ENCODE measurements around the gene RAI1. TPM values are rescaled to one million over a fixed set of nuclear protein-coding genes. Genes with fewer than 3 reads are reported as not detected.

RAI1 gene
- total RNA-seq, 2 experiments from 2014 or later, result 25.0 to 25.5 TPM

GRCh38 chr17:17701658-17702057 is 20.4 kb downstream of the RAI1 start:
- POLR2A ChIA-PET, result no interaction called here
- ATAC-seq (ENCODE audit: low read depth) (no peak), DNase-seq (no peak)
- H3K27ac Mint-ChIP-seq, result no peak overlapping the region
- no peaks in the 10 kb centered on the region for H3K27me3 Mint-ChIP-seq
- H3K4me1 Mint-ChIP-seq, result peaks cover 12% of the 10 kb centered on the region
- no peaks in the 10 kb centered on the region for H3K9me3 Mint-ChIP-seq
- H3K36me3 Mint-ChIP-seq, result peaks cover 6% of the 10 kb centered on the region
- H3K4me3 Mint-ChIP-seq, result no peak overlapping the region

GRCh38 chr17:17702449-17703139 is 21.3 kb downstream of the RAI1 start:
- Mint-ChIP-seq H3K4me3 (no peak overlapping the region), H3K9me3 (no peaks in the 10 kb centered on the region), H3K4me1 (peaks cover 8% of the 10 kb centered on the region), H3K36me3 (peaks cover 6% of the 10 kb centered on the region), H3K27ac (no peak overlapping the region), H3K27me3 (no peaks in the 10 kb centered on the region)
- ATAC-seq (ENCODE audit: low read depth) (no peak), DNase-seq (no peak)
- POLR2A ChIA-PET, result interaction anchor here (1.4 kb wide), 1 partner anchor 10 kb away, joined by 4 read pairs; no protein-coding TSS in a partner anchor

DNA sequence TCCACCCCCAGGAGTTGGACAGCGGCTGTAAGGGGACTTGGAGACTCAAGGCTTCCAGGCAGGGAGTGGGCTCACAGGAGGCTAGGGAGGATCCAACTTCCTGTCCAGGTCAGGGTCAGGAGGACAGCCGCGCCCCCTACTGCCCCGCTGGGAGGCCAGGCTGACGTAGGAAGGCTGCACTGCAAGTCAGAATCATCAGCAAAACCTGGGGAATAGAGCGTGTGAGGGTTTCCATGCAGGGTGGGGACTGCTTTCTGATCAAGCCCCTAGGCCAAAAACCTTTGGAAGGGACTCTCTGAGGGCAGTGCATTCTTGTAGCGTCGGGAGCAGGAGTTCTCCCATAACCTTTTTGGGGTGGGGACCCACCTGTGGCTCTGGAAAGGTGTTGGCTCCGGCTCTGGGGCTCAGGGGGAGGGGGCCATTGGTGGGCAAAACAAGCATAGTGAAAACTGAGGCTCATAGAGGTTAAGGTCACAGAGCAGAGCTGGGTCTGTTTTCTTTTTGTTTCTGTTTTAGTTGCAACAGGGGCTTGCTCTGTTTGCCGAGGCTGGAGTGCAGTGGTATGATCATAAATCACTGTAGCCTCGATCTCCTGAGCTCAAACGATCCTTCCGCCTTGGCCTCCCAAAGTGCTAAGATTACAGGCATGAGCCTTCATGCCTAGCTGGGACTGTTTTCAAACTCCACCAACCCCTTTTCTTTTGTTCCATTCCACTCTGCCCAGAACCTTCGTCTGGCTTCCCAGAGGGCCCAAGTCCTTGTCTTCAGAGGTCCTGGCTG is 22.1 kb downstream of the RAI1 start:
- Mint-ChIP-seq H3K9me3 (no peaks in the 10 kb centered on the region), H3K4me1 (peaks cover 8% of the 10 kb centered on the region), H3K4me3 (no peak overlapping the region), H3K27me3 (no peaks in the 10 kb centered on the region), H3K36me3 (peaks cover 6% of the 10 kb centered on the region), H3K27ac (no peak overlapping the region)
- DNase-seq (no peak), ATAC-seq (ENCODE audit: low read depth) (no peak)
- POLR2A ChIA-PET, result interaction anchor here (1.4 kb wide), 1 partner anchor 9 kb away, joined by 4 read pairs; no protein-coding TSS in a partner anchor

GRCh38 chr17:17704931-17705330 is 23.7 kb downstream of the RAI1 start:
- Mint-ChIP-seq H3K4me1 (peaks cover 4% of the 10 kb centered on the region), H3K9me3 (no peaks in the 10 kb centered on the region), H3K4me3 (no peak overlapping the region), H3K36me3 (peaks cover 6% of the 10 kb centered on the region), H3K27ac (no peak overlapping the region), H3K27me3 (no peaks in the 10 kb centered on the region)
- DNase-seq (no peak), ATAC-seq (ENCODE audit: low read depth) (no peak)
- POLR2A ChIA-PET, result no interaction called here

DNA sequence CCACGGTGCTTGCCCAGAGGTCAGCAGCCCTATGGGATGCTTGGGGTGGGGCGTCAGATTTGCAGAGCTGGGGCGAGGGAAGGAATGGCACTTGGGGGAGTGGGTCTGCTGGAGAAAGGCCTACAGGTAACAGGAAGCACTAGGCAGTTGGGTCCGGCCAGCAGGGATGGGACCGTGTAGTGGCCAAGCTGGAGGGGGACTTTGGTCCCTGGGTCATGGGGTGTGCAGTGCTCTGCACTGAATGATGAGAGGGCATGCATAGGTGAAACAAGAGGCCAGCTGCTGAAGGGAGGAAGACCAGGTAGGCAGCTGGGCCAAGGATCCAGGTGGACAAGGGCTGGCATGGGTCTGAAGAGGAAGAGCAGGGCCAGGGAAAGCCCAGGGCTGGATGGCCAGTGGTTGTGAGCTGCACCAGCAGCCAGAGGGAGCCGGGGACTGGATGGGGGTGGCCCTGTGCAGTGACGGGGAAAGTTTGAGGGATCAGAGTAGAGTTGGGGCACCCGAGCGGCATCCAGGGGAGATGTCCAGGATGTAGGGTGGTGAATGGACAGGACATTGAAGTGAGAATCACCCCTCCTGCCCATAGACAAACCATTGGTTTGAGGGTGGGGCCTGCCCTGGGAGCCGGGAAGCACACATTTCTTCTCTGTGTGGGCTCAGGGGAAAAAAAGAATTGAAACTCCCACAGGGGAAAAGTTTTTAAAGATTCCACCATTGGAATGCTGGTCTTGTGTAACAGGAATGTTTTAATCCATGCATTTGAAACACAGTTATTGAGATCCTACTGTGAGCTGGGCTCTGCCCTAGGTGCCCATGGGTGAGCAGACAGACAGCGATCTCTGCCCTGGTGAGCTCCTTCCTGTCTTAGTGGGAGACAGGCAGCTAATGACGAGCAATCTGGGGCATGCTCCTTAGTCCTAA is 25.1 kb downstream of the RAI1 start:
- POLR2A ChIA-PET, result no interaction called here
- Mint-ChIP-seq H3K27me3 (no peaks in the 10 kb centered on the region), H3K27ac (peak overlapping the region; percentile 43), H3K4me1 (peaks cover 4% of the 10 kb centered on the region), H3K4me3 (no peak overlapping the region), H3K9me3 (no peaks in the 10 kb centered on the region), H3K36me3 (peaks cover 6% of the 10 kb centered on the region)
- DNase-seq, result no peak
- ATAC-seq (ENCODE audit: low read depth), result no peak

- Mint-ChIP-seq H3K4me3 (no peak overlapping the region), H3K27me3 (no peaks in the 10 kb centered on the region), H3K9me3 (no peaks in the 10 kb centered on the region), H3K36me3 (peaks cover 6% of the 10 kb centered on the region), H3K4me1 (peaks cover 13% of the 10 kb centered on the region), H3K27ac (no peak overlapping the region)
- no peak for ATAC-seq (ENCODE audit: low read depth)
- no peak for DNase-seq
- POLR2A ChIA-PET, result no interaction called here
Observed at GRCh38 chr17:17708295-17708694, 27.0 kb downstream of the RAI1 start.

GRCh38 chr17:17708816-17709215 is 27.6 kb downstream of the RAI1 start:
- POLR2A ChIA-PET, result no interaction called here
- no peak overlapping the region for H3K27ac Mint-ChIP-seq
- H3K27me3 Mint-ChIP-seq, result no peaks in the 10 kb centered on the region
- H3K9me3 Mint-ChIP-seq, result no peaks in the 10 kb centered on the region
- peaks cover 5% of the 10 kb centered on the region for H3K36me3 Mint-ChIP-seq
- peaks cover 16% of the 10 kb centered on the region for H3K4me1 Mint-ChIP-seq
- no peak for DNase-seq
- no peak for ATAC-seq (ENCODE audit: low read depth)
- no peak overlapping the region for H3K4me3 Mint-ChIP-seq

- H3K27me3 Mint-ChIP-seq, result no peaks in the 10 kb centered on the region
- peaks cover 5% of the 10 kb centered on the region for H3K36me3 Mint-ChIP-seq
- POLR2A ChIA-PET, result no interaction called here
- H3K27ac Mint-ChIP-seq, result peak overlapping the region; percentile 40
- no peaks in the 10 kb centered on the region for H3K9me3 Mint-ChIP-seq
- H3K4me3 Mint-ChIP-seq, result no peak overlapping the region
- ATAC-seq (ENCODE audit: low read depth), result no peak
- peaks cover 20% of the 10 kb centered on the region for H3K4me1 Mint-ChIP-seq
- no peak for DNase-seq
Observed at GRCh38 chr17:17709815-17710321, 28.6 kb downstream of the RAI1 start.

DNA sequence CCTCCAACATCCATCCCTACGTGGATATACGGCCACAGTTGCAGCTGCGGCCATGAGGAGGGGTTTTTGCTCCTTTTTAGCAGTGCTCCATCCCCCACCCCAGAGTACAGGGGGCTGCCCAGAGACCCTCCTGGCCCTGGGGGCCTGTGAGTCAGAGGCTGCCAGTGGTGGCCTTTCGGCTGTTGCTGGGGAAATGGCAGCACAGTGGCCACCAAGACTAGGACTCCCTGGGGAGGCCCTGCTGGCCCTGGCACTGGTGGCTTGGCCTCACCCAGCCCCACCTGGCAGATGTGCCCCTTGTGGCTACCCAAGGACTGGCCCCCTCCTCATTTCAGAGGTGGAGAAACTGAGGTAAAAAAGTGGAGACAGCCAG is 29.1 kb downstream of the RAI1 start:
- Mint-ChIP-seq H3K4me3 (no peak overlapping the region), H3K27ac (no peak overlapping the region), H3K36me3 (peaks cover 4% of the 10 kb centered on the region), H3K4me1 (peaks cover 20% of the 10 kb centered on the region), H3K9me3 (no peaks in the 10 kb centered on the region), H3K27me3 (no peaks in the 10 kb centered on the region)
- DNase-seq (no peak), ATAC-seq (ENCODE audit: low read depth) (no peak)
- POLR2A ChIA-PET, result no interaction called here

GRCh38 chr17:17710728-17711541 is 29.7 kb downstream of the RAI1 start:
- POLR2A ChIA-PET, result no interaction called here
- DNase-seq (no peak), ATAC-seq (ENCODE audit: low read depth) (no peak)
- H3K27me3 Mint-ChIP-seq, result no peaks in the 10 kb centered on the region
- no peak overlapping the region for H3K27ac Mint-ChIP-seq
- no peak overlapping the region for H3K4me3 Mint-ChIP-seq
- peaks cover 20% of the 10 kb centered on the region for H3K4me1 Mint-ChIP-seq
- H3K36me3 Mint-ChIP-seq, result peaks cover 4% of the 10 kb centered on the region
- H3K9me3 Mint-ChIP-seq, result no peaks in the 10 kb centered on the region

DNA sequence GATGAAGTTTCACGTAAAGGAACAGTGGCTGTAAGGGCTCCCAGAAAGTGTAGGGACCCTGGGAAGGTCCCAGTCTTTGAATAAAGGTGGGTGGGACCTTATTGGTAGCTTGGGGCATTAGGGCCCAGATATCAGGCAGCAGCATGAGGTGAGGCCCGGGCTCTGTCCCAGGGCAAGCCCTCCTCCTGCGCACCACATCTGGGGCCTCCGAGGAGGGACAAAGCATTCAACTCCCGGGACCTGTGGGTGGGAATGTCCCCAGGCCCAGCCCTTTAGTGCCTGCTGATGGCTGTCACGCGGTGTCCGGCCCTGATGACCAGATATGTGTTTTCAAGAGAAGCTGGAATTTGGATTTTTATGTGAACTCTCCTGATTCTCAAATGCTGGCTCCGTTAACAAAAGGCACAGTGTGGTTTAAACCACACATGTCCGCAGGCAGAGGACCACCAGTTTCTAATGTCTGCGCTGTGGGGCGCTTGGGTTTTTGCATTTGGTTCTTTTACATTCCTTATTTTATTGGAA is 30.4 kb downstream of the RAI1 start:
- Mint-ChIP-seq H3K9me3 (no peaks in the 10 kb centered on the region), H3K36me3 (no peaks in the 10 kb centered on the region), H3K27ac (no peak overlapping the region), H3K4me1 (peaks cover 24% of the 10 kb centered on the region), H3K4me3 (no peak overlapping the region), H3K27me3 (no peaks in the 10 kb centered on the region)
- DNase-seq (no peak), ATAC-seq (ENCODE audit: low read depth) (no peak)
- POLR2A ChIA-PET, result interaction anchor here (1.3 kb wide), 1 partner anchor 8 kb away, joined by 4 read pairs; no protein-coding TSS in a partner anchor

- ATAC-seq (ENCODE audit: low read depth) (peak; percentile 29), DNase-seq (no peak)
- no peak overlapping the region for H3K4me3 Mint-ChIP-seq
- H3K27ac Mint-ChIP-seq, result peak overlapping the region; percentile 4
- POLR2A ChIA-PET, result interaction anchor here (1.3 kb wide), 1 partner anchor 9 kb away, joined by 4 read pairs; no protein-coding TSS in a partner anchor
- H3K27me3 Mint-ChIP-seq, result no peaks in the 10 kb centered on the region
- peaks cover 21% of the 10 kb centered on the region for H3K4me1 Mint-ChIP-seq
- no peaks in the 10 kb centered on the region for H3K36me3 Mint-ChIP-seq
- H3K9me3 Mint-ChIP-seq, result no peaks in the 10 kb centered on the region
Observed at GRCh38 chr17:17712268-17712924, 31.1 kb downstream of the RAI1 start.
